ENCODE results near the gene VDAC1.
"Not testable (repeated sequence)": the region's sequence is repeated elsewhere in the genome, so short reads cannot be mapped to it uniquely, and the experiment has no call there.

The VDAC1 gene, protein sequence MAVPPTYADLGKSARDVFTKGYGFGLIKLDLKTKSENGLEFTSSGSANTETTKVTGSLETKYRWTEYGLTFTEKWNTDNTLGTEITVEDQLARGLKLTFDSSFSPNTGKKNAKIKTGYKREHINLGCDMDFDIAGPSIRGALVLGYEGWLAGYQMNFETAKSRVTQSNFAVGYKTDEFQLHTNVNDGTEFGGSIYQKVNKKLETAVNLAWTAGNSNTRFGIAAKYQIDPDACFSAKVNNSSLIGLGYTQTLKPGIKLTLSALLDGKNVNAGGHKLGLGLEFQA

DNA sequence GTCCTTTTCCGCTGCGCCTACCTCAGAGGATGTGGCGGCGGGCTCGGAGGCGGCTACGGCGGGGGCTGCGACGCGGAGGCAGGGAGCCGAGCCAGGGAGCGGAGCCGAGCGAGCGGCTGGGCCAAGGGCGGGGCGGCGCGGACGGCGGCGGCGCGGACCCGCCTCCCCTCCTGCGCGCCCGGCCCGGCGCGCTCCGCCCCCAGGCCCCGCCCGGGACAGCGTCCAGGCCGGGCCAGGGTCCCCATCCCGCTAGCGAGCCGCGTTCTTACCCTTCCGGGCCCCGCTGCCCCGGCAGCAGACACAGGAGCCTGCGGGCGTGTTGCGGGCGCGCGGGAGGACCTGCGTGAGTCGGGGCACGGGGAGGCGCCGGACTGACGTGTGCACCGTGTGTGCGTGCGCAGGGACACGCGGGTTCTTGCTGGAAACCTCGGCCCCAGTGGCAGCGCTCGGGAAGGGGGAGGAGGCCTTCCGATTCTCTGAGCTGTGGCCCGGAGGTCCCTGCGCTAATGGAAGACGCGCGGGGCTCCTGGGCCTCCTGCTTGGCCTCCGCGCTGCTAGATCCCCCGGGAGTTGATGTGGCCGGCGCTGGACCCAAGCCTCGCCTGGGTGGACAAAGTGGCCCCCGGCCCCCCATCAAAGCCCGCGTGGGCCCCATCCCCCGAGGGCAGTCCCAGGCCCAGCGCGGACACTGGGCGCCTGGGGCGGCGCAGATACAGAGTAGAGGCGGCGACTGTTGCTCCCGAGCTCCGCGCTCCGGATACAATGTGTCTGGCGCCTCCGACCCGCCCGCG lies at the start of gene VDAC1:
Gene VDAC1, minus strand, starts transcription at position 350 of the 791 bp plus-strand sequence. CDS start 11,963 bp downstream, outside the sequence.
- peak; percentile 51 to 56 for DNase-seq (ENCODE audit: low read depth in 2 of 2)

DNA sequence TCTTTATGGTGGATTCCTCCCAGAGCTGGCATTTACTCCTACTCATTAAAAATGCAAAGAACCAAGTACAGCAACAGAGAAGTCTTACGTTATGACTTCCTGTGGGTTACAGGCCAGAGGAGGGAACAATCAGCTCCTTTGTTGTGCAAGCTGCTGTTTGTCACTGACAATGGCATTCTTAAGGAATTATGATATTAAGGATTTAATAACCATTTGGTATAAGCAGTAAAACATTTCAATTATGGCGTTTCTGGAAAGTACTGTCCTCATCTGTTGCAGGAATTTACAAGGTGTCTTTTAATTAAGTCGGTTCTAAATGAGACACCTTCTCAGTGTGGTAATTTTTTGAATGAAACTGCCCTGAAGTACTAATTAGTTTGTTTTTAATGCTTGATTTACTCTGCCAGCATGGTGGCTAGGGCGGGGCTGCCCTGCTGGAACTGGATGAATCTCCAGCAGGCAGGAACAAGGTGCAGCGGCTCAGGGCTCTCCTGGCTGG lies 49.1 kb upstream of the VDAC1 start:
- no peak for DNase-seq (ENCODE audit: low read depth in 2 of 2)

DNA sequence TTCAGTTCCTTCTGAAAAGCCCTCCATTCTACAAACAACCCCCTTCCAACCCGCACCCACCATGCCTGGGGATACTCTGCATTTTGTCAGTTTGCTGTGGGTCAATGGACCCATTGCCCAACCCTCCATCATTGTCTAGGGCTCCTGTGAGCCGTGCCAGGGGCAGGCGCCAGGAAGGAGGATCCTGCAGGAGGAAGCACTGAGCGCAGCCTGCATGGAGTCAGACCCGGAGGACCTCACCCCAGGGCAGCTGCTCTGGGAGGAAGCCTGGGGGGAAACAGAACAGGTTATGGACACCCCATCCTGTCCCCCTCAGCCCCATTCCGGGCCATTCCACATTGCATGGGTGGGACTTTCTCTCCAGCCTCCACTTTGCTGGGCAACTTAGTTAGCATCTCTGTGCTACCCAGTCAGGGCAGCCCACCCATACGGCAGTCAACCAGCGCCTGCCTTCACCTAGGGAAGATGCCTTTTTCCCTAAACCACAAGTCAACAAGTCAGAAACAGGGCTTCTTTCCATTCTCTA lies 48.6 kb upstream of the VDAC1 start:
- no peak for DNase-seq (ENCODE audit: low read depth in 2 of 2)

DNA sequence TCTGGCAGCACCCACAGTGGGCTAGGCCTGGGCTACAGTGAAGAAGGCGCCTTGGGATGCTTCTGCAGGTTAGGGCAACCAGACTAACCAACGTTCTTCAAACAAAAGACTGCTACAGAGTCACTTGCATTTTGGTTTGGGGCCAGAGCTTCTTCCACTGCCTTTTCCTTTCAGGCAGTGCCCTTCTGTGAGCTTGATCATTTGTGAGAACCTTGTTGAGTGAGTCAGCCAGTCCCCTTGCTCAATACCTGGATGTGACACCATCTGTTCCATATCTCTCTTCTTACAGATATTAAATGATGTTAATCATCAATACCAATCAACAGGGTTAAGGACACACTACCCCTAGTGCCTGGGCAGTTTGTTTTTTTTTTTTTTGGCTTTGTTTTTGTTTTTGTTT lies 46.5 kb upstream of the VDAC1 start:
- no peak for DNase-seq (ENCODE audit: low read depth in 2 of 2)

DNA sequence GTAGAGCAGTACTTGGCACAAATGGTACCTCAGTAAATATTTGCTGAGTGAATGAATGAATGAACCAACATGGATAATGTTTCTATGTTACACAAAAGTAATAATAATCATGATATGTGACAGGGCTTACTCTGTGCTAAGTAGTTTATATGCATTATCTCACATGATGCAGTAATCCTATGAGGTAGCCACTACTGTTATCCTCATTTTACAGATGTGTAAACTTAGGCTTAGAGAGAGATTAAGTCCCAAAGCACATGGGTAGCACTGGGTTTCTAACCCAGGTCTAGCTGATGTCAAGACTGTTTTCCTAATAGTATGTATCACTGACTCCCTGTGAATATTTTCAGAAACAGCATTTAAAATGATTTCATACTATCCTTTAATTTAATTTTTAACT lies 44.1 kb upstream of the VDAC1 start:
- no peak for DNase-seq (ENCODE audit: low read depth in 2 of 2)

DNA sequence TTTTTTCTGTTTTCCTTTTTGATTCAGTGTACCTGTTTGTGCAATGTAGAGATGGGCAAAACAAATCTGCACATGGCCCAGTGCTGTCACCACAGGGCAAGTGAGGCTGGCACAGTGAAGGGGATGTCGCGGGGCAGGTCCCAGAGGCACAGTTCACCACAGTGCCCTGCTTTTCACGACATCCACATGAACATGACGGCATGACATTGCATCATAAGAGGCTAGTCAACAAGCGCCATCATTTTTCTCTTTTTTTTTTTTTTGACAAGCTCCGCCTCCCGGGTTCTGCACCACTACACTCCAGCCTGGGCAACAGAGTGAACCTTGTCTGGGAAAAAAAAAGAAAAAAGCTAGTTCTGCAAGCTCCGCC lies 42.9 kb upstream of the VDAC1 start:
- DNase-seq (ENCODE audit: low read depth in 2 of 2) = no peak

DNA sequence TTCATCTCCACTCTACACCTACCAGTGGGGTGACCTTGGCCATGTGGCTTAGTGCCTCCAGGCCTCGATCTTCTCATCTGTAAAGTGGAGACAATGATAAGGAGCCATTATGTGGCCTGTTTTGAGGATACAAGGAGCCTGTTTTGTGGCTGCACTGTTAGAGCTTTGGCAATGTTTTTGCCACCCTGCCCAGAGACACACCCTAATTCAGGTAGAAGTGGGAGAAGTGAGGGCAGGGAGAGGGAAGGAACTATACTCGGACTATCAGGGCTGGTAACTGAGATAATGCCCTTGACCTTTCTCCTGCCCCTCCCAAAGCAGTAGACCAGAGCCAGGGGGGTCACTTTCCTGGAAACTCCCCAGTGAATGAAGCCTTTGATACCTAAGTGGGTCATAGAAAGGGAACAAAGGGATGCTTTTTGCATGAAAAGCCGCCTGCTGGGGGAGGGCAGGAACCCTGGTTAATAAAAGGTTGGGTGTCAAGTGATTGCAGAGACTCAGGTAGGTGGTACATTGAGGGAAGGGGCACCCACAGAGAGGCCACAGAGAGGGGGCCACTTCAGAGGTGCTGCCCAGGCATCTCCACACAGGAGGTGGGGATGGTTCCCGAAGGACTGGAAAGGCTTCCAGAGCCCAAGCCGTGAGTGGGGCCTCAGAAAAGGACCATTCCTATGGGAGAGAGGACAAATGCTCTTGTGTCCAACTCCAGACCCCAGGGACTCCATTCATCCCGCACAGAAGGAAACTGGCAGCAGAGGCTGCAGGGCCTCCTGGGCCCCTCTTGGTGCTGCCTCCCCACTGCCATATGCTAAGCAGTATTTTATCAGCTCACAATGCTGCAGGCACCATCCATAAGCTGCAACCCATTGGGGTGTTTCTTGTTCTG lies 42.3 kb upstream of the VDAC1 start:
- DNase-seq (ENCODE audit: low read depth in 2 of 2) = no peak

DNA sequence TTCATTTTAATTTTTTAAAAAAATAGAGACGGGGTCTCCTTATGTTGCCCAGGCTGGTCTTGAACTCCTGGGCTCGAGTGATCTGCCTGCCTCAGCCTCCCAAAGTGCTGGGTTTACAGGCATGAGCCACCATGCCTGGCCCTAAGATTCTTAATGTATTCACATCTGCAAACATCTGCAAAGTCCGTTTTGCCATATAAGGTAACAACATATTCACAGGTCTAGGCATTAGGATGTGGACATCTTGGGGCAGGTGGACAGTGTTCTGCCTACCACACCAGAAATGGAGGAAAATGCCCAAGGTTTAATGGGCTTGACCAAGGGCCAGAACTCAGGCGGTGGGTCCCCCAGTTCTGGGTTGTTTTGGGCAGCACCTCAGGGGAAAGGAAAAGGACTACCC lies 41.6 kb upstream of the VDAC1 start:
- no peak for DNase-seq (ENCODE audit: low read depth in 2 of 2)

DNA sequence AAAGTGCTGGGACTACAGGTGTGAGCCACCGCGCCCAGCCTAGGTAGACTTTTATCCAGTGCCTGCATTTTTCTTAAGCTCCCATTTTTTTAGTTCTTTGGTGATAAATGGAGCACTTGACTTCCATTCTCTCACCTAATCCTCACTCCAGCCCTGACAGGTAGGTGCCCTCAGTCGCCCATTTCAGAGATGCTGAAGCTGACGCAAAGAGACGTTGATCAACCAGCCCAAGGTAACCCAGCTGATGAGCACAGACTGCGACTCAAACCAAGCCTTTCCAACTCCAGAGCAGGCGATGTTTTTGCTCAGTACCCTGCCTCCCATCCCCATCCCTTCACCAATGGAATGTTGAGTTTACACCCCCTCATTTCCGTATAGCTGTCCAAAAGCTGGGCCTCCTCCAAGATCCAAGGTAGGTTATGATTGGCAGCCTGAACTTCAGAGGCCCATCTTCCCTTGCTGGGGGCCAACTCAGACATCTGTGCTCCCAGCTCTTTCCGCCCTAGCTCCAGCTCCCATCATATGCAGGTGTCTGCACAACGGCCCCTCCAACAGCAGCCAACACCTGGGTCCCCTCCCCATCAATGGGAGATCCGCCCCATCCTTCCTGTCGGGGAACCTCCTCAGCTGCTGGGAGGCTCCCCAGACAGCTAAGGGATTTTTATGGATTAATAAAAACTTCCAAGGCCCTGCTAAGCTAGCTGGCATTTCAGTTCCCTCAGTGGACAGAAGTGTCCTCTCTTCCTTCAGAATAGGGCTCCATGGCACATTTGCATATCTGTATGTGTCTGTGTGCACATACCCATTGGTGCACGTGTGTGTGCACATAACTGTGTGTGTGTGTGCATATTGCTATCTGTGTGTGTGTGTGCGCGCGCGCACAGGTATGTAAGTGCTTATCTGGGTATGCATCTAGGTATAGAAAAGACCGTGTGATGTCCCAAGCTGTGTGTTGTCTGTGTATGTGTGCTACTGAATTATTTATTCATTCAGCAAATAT lies 39.3 kb upstream of the VDAC1 start:
- DNase-seq (ENCODE audit: low read depth in 2 of 2) = no peak

DNA sequence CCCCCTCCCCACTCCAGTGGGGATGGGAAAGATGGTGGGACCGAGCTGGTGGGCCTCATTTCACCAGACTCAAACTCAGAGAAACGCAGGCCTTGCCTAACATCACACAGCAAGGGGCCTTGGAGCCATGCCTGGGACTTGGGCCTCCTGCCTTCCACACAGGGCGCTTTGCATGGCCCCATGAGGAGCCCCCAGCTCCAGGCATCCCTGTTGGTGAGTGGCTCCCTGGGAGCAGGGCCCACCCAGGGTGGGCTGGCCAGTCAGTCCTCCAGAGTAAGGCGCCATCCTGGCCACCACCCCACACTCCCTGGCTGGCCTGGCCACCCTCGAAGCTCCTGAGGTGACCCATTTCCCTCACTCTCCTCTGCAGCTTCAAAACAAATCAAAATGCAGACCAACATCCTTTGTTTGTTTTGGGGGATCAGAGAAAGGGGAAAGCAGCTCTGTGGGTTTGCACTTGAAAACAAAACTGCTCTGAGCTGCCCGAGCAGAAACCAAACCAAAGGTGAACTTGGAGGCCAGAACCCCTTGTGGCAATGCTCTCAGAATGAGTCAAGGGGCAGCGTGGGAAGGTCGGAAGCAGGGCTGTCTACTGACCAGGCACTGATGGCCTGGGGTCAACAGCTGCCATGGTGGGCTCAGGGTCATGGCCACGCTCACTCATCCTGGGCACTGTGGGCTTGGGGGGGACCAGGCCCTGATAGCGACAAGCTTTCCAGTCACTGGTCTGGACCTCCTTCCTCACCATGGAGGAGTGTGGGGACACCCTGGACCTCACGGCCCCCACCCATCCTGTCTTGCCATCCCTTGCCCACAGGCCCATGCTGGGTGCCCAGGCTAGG lies 37.0 kb upstream of the VDAC1 start:
- DNase-seq (ENCODE audit: low read depth in 2 of 2) = no peak

DNA sequence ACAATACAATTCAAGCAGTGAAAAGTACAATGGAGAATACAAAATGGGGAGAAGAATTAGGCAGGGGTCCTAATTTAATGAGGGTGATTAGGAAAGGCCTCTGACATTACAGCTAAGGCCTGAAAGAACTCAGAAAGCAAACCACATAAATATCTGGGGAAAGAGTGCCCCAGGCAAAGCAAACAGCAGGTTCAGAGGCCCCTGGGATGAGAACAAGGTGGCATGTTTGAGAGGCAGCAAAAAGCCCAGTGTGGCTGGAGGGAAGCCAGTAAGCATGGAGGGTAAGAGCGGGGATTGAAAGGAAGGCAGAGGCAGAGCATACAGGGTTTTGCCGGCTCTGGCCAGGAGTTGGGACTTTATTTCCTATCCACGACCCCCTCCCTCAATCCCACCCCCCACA lies 33.4 kb upstream of the VDAC1 start:
- no peak for DNase-seq (ENCODE audit: low read depth in 2 of 2)

DNA sequence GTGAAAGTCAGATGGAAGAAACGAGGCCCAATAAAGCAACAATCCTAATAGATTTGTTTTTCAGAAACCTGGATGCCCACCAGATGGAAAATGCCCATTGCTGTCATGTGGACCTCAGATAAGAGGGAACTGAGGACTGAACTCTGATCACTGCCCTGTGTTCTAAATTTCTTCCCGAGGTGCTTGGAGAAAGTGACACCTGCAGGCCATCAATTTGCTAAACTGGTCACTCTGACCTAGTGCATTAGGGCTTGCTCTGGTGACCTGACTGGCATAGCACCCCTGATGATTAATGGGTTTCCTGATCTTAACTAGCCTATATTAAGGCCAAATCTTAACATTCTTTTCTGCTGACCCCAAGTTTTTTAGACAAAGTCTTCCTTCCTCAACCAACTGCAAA lies 32.4 kb upstream of the VDAC1 start:
- DNase-seq (ENCODE audit: low read depth in 2 of 2) = no peak

DNA sequence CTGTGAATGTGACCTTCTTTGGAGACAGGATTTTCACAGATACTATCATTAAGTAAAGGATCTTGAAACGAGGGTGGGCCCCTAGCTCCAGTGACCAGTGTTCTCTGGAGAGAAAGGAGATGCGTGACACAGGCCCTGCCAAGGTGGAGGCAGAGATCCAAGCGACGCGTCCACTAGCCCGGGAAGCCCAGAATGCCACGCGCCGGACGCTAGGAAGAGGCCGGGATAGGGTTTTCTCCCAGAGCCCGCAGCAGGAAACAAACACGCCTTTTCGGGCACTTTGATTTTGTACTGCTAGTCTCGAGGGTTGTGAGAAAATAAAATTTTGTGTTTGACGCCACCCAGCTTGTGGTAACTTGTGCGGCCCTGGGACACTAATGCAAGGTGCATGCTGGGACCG lies 29.6 kb upstream of the VDAC1 start:
- no peak for DNase-seq (ENCODE audit: low read depth in 2 of 2)

DNA sequence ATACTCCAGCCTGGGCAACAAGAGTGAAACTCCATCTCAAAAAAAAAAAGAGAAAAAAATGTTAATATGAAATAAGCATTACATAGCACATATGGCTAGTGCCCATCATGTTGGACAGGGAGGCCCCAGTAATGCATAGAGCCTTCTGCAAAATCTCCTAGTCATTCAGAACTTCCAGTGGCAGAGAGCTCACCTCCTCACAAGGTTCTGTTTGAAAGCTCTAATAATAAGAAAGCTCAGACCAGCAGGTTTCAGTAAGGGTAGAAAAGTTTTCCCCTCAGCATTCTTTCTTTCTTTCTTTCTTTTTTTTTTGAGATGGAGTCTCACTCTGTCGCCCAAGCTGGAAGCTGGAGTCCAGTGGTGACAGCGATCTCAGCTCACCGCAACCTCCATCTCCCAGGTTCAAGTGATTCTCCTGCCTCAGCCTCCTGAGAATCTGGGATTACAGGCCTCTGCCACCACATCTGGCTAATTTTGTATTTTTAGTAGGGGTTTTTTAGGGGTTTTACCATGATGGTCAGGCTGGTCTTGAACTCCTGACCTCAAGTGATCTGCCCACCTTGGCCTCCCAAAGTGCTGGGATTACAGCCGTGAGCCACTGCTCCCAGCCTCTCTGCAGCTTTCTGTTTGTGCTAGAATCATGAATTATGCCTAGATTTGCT lies 25.7 kb upstream of the VDAC1 start:
- not testable (repeated sequence) for DNase-seq (ENCODE audit: low read depth in 2 of 2)

DNA sequence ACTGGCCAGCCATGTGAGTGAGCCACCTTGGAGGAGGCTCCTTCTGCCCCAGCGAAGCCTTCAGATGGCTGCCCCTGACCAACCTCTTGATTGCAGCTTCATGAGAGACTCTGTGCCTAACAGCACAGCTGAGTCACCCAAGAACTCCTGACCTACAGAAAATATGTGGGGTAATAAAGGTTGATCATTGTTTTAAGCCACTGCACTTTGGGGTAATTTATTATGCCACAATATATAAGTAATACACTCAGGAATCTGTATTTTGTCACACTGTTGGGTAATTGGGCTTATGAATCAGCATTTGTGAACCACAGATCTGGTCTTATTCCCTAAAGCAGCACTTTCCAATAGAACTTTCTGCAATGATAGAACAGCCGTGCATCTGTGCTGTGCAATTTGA lies 24.4 kb upstream of the VDAC1 start:
- DNase-seq (ENCODE audit: low read depth in 2 of 2) = no peak

DNA sequence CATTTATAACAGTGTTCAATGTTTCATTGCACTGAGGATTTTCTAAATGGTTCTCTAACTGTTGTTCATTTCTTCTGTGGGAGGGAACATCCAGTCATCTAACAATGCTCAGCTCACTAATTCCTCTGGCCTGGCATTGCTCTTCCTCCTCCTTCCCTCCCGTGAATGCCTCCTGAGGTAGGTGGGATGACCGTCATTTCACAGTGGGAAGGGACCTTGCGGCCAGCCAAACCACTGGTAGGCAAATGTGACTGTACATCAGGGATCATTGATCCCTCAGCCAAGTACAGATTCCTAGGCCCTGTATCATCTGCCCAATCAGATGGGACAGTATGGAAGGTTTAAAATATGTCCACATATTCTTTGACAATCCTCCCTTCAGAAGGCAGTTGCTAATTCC lies 23.7 kb upstream of the VDAC1 start:
- no peak for DNase-seq (ENCODE audit: low read depth in 2 of 2)

DNA sequence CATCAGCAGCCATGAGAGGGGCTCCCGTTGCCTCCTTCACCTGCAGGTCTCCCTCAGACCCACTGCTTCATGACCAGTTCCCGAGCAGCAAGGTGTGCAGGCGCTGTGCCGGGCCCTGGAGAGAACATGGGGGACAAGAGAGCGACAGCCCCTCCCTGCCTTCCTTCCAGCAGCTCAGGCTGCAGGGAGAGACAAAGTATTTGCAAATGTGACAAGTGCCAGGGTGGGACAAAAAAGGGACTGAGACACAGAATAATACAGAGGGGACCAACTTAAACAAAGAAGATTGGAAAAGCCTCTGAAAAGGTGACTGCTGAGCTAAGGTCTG lies 22.5 kb upstream of the VDAC1 start:
- no peak for DNase-seq (ENCODE audit: low read depth in 2 of 2)

DNA sequence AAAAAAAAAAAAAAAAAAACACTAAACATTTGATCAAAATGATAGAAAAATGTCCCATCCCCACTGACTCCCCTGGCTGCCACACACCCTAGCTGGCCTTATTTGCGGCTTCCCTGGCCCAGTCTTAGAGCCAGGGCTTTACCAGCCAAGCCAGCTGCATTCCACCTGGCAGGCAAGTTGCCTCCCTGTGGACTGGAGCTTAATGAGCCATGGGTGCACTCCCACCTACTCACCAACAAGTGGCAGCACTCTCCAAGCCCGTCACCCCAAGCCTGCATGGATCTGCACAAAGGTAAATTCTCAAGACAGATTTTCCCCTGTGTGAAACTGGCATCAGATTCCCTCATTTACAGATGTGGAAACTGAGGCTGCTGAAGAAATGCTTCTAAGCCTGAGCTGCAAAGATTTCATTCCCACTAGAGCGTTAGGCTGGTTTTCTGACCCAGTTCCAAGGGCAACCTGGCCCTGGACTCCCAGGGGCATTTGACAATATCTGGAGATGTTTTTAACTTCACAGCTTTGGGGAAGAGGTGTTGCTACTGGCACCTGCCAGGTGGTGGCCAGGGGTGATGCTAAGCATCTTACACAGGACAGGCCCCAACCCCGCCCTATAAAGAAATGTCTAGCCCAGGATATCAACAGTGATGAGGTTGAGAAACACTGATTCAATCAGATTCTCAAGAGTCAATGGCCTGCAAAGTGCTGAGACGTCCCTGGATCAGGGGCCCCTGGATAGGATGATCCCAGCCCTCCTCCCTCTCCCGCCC lies 21.9 kb upstream of the VDAC1 start:
- peak in 1 of 2 donors; percentile 12 for DNase-seq (ENCODE audit: low read depth in 2 of 2)

DNA sequence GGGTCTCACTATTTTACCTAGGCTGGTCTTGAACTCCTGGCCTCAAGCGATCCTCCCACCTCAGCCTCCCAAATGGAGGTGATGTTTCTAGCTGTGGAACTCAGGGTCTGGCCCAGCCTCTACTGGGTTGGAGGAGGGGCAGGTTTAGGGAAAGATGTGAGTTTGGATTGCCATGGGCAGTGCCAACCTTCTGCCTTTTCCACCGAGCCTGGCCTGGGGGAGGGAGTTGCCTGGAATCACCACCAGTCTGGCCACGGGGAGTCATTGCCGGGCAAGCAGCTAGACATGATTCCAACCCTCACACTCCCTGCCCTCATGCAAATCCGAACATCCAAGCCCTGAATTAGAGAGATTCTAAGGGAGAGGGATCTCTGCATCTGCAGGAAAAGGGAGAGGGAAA lies 21.0 kb upstream of the VDAC1 start:
- no peak for DNase-seq (ENCODE audit: low read depth in 2 of 2)
